ENCODE results near the gene TKT.
A peak's percentile ranks its signal among the peaks of the same experiment; 100 is the strongest.

DNA sequence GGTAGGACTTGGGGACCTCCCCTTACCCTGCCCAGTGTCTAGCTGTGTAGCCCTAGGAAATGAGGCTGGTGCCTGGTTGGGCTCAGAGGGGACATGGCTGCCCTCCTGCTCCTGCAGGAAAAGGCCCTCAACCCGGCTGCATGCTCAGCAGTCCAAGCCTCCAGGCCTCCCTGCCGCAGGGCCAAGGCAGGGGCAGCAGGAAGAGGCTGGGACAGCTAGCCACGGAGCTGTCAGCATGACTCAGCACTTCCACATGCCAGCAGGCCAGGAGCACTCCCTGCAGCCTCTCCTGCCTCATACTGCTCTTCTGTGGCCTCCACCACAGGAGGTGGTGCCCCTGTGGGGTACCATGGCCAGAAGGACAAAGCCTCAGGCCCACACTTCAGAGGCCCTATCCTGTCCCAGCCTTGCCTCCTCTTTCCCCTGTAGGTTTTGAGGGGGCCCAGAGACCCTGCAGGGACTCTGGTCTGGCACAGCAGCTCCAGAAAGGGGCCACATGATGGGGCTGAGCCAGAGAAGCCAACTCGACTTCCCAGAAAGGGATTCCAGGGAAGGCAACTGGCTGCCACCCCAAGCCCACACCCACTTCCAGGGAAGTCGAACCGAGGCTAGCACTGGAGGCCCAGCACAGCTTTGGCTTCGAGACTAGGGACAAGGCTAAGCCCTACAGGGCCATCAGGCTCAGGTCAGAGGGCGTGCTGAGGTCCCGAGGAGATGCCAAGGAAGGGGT, 19.5 kb downstream of the TKT start:
- TF ChIP-seq, protein P1, sequence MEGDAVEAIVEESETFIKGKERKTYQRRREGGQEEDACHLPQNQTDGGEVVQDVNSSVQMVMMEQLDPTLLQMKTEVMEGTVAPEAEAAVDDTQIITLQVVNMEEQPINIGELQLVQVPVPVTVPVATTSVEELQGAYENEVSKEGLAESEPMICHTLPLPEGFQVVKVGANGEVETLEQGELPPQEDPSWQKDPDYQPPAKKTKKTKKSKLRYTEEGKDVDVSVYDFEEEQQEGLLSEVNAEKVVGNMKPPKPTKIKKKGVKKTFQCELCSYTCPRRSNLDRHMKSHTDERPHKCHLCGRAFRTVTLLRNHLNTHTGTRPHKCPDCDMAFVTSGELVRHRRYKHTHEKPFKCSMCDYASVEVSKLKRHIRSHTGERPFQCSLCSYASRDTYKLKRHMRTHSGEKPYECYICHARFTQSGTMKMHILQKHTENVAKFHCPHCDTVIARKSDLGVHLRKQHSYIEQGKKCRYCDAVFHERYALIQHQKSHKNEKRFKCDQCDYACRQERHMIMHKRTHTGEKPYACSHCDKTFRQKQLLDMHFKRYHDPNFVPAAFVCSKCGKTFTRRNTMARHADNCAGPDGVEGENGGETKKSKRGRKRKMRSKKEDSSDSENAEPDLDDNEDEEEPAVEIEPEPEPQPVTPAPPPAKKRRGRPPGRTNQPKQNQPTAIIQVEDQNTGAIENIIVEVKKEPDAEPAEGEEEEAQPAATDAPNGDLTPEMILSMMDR (IDR thresholded peaks at IDR 0.05) = no peak
- TF ChIP-seq POLR2A (IDR thresholded peaks at IDR 0.05) (peak in 1 of 4 donors; percentile 11), EP300 (IDR thresholded peaks at IDR 0.05) (no peak), POLR2AphosphoS5 (IDR thresholded peaks at IDR 0.05) (peak in 1 of 2 donors; percentile 40)

All from upper lobe of left lung (tissue), 4 donors.